HepG2 (cell line): ENCODE measurements around the gene TAF1B. TPM values are rescaled to one million over a fixed set of nuclear protein-coding genes. Genes with fewer than 3 reads are reported as not detected.

Experiments
- ARHGAP35 ChIP-seq: sonication (generic); formaldehyde crosslinking; IDR thresholded peaks from 2 replicates; pipeline ENCODE4 v1.9.0; 2022; ENCODE audit warnings: mild to moderate bottlenecking, inconsistent platforms, moderate library complexity, missing genetic modification reagents, borderline replicate concordance
- BORCS8-MEF2B ChIP-seq: sonication (generic); formaldehyde crosslinking; IDR thresholded peaks from 2 replicates; pipeline ENCODE4 v1.8.0; 2022; ENCODE audit warnings: mild to moderate bottlenecking, missing genetic modification reagents
- CEBPB ChIP-seq: IDR thresholded peaks from 2 replicates; pipeline ENCODE4 v1.6.1; 2011; ENCODE audit warnings: low read depth, low read length, improper control_type of control experiment, borderline replicate concordance
- KLF12 ChIP-seq: sonication (generic); formaldehyde crosslinking; IDR thresholded peaks from 2 replicates; pipeline ENCODE4 v1.4.0; 2020; ENCODE audit warnings: missing genetic modification reagents, borderline replicate concordance
- KMT2A ChIP-seq: sonication (generic); formaldehyde crosslinking; IDR thresholded peaks from 2 replicates; pipeline ENCODE4 v1.4.0; 2020; ENCODE audit warnings: missing genetic modification reagents
- PLRG1 ChIP-seq: fragments of 450-650 bp; conservative IDR thresholded peaks from 2 replicates; pipeline ENCODE4 v1.6.1; 2016
- POGK ChIP-seq: sonication (generic); formaldehyde crosslinking; conservative IDR thresholded peaks from 2 replicates; pipeline ENCODE4 v1.8.0; 2022; ENCODE audit warnings: mild to moderate bottlenecking, moderate library complexity, missing genetic modification reagents
- SYNCRIP ChIP-seq: fragments of 200-400 bp; formaldehyde crosslinking; IDR thresholded peaks from 2 replicates; pipeline ENCODE4 v1.6.1; 2018; ENCODE audit warnings: mild to moderate bottlenecking, low read depth, low read length; ENCODE audit not compliant: insufficient read depth
- TOE1 ChIP-seq: sonication (generic); formaldehyde crosslinking; IDR thresholded peaks from 2 replicates; pipeline ENCODE4 v1.4.0; 2020; ENCODE audit warnings: mild to moderate bottlenecking, missing genetic modification reagents
- ZFP1 ChIP-seq: IDR thresholded peaks from 2 replicates; pipeline ENCODE4 v1.6.1; 2016
- ZNF619 ChIP-seq: sonication (generic); formaldehyde crosslinking; IDR thresholded peaks from 2 replicates; pipeline ENCODE4 v1.4.0; 2020; ENCODE audit warnings: mild to moderate bottlenecking, missing genetic modification reagents
- ZNF737 ChIP-seq: sonication (generic); formaldehyde crosslinking; IDR thresholded peaks from 2 replicates; pipeline ENCODE4 v1.5.0; 2020; ENCODE audit warnings: missing genetic modification reagents, mild to moderate bottlenecking, borderline replicate concordance
- polyA plus RNA-seq, 8 experiments: library from polyadenylated mRNA; depleted of rRNA in 3 of 8; stranded (reverse) in 7 of 8; unstranded in 1 of 8; fragments of >200 nt; fragmentation: Illumina TruSeq in 4 of 8; extraction: Trizol in 4 of 8; gene quantifications; 2 replicates each; pipeline versions ENCODE4 v1.2.1 to v1.2.3, GENCODE V29; 2011 to 2016; ENCODE audit warnings: low read depth in 4 of 8, missing spikeins in 1 of 8, mixed read lengths in 1 of 8; ENCODE audit not compliant: insufficient read depth in 1 of 8
- total RNA-seq, 5 experiments: library from RNA; depleted of rRNA; stranded (reverse); fragments of >200 nt; fragmentation: Illumina TruSeq; extraction: Trizol; gene quantifications; 2 replicates each; pipeline ENCODE4 v1.2.3, GENCODE V29; 2016; ENCODE audit warnings: low read depth in 1 of 5
- TF ChIP-seq, protein P1 (sequence below), 2 experiments: sonication (generic) in 1 of 2; formaldehyde crosslinking in 1 of 2; IDR thresholded peaks; 2 replicates each; pipeline versions ENCODE4 v1.6.1 to v1.9.0; 2014 to 2022; ENCODE audit warnings: antibody characterized with exemption in 1 of 2, borderline replicate concordance in 1 of 2, inconsistent platforms in 1 of 2, low read depth in 1 of 2, missing genetic modification reagents in 1 of 2
- TF ChIP-seq, protein P2 (sequence below): sonication (generic); formaldehyde crosslinking; IDR thresholded peaks from 2 replicates; pipeline ENCODE4 v1.5.1; 2020; ENCODE audit warnings: mild to moderate bottlenecking, missing genetic modification reagents, moderate library complexity
- TF ChIP-seq, protein P3 (sequence below): sonication (generic); formaldehyde crosslinking; IDR thresholded peaks from 2 replicates; pipeline ENCODE4 v1.8.1; 2022; ENCODE audit warnings: mild to moderate bottlenecking, missing genetic modification reagents

Gene TAF1B
- total and polyA plus RNA-seq, 2 of the 13 experiments (the other 11 are each of a cell fraction or from before 2014, with no cell fraction given): 13.3 to 27.7 TPM

DNA sequence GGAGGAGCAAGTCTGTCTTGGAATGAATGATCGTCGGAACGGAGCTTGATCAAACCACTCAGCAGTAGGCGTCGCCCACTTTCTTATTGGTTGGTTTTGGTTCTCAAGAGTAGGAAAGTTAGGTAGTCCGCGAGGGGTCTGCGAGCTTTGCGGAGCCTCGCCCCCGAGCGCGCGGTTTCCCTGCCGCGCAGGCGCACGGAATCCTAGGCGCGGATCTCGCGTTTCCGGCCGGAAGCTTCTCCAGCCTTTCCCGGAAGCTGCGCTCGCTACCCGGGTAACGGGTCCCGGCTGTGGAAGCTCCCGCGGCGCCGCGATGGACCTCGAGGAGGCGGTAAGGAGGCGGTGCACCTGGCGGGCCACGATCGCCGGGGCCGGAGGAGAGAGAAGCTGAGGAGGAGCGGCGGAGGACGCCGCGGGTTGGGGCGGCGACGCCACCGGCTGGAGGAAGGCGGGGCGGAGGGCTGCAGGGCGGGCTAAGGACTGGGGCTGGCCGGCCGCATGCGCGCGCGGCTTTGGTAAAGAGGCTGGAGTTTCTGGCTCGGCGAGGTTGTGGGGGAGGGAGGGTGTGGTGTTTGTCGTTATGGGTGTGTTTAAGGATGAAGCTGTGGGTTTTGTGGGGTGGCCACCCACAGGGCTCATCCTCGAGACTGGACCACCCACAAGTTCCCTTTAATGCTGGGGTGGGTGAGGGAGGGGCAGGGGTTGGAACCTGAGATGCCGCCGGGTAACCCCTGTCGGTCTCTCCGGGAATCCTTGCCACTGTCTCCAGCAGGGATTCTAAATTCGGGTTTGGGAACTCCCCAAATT, at the start of gene TAF1B (continued):
- TF ChIP-seq POGK (CRISPR knock-in tag) (peak; percentile 95), SYNCRIP (no peak), KMT2A (CRISPR knock-in tag) (peak; percentile 80; the same call in 1 of the 2 replicates), ZFP1 (CRISPR knock-in tag) (peak; percentile 33; the same call in 1 of the 2 replicates), ARHGAP35 (CRISPR knock-in tag) (peak; percentile 80), PLRG1 (no peak), ZNF619 (peak; percentile 79; the same call in 1 of the 2 replicates), KLF12 (CRISPR knock-in tag) (peak; percentile 86; the same call in 1 of the 2 replicates), TOE1 (CRISPR knock-in tag) (peak; percentile 92), CEBPB (no peak), ZNF737 (no peak), BORCS8-MEF2B (CRISPR knock-in tag) (peak; percentile 74)
- TF ChIP-seq, protein P1, sequence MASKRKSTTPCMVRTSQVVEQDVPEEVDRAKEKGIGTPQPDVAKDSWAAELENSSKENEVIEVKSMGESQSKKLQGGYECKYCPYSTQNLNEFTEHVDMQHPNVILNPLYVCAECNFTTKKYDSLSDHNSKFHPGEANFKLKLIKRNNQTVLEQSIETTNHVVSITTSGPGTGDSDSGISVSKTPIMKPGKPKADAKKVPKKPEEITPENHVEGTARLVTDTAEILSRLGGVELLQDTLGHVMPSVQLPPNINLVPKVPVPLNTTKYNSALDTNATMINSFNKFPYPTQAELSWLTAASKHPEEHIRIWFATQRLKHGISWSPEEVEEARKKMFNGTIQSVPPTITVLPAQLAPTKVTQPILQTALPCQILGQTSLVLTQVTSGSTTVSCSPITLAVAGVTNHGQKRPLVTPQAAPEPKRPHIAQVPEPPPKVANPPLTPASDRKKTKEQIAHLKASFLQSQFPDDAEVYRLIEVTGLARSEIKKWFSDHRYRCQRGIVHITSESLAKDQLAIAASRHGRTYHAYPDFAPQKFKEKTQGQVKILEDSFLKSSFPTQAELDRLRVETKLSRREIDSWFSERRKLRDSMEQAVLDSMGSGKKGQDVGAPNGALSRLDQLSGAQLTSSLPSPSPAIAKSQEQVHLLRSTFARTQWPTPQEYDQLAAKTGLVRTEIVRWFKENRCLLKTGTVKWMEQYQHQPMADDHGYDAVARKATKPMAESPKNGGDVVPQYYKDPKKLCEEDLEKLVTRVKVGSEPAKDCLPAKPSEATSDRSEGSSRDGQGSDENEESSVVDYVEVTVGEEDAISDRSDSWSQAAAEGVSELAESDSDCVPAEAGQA (IDR thresholded peaks at IDR 0.05; ENCODE audit: low read depth): no peak
- TF ChIP-seq, protein P1 (CRISPR knock-in tag; IDR thresholded peaks at IDR 0.05; ENCODE audit: borderline replicate concordance): 0 out of 2 replicates have a peak, but pooled peaks have one; percentile 1
- TF ChIP-seq, protein P2, sequence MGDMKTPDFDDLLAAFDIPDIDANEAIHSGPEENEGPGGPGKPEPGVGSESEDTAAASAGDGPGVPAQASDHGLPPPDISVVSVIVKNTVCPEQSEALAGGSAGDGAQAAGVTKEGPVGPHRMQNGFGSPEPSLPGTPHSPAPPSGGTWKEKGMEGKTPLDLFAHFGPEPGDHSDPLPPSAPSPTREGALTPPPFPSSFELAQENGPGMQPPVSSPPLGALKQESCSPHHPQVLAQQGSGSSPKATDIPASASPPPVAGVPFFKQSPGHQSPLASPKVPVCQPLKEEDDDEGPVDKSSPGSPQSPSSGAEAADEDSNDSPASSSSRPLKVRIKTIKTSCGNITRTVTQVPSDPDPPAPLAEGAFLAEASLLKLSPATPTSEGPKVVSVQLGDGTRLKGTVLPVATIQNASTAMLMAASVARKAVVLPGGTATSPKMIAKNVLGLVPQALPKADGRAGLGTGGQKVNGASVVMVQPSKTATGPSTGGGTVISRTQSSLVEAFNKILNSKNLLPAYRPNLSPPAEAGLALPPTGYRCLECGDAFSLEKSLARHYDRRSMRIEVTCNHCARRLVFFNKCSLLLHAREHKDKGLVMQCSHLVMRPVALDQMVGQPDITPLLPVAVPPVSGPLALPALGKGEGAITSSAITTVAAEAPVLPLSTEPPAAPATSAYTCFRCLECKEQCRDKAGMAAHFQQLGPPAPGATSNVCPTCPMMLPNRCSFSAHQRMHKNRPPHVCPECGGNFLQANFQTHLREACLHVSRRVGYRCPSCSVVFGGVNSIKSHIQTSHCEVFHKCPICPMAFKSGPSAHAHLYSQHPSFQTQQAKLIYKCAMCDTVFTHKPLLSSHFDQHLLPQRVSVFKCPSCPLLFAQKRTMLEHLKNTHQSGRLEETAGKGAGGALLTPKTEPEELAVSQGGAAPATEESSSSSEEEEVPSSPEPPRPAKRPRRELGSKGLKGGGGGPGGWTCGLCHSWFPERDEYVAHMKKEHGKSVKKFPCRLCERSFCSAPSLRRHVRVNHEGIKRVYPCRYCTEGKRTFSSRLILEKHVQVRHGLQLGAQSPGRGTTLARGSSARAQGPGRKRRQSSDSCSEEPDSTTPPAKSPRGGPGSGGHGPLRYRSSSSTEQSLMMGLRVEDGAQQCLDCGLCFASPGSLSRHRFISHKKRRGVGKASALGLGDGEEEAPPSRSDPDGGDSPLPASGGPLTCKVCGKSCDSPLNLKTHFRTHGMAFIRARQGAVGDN (CRISPR knock-in tag): peak; percentile 99
- TF ChIP-seq, protein P3, sequence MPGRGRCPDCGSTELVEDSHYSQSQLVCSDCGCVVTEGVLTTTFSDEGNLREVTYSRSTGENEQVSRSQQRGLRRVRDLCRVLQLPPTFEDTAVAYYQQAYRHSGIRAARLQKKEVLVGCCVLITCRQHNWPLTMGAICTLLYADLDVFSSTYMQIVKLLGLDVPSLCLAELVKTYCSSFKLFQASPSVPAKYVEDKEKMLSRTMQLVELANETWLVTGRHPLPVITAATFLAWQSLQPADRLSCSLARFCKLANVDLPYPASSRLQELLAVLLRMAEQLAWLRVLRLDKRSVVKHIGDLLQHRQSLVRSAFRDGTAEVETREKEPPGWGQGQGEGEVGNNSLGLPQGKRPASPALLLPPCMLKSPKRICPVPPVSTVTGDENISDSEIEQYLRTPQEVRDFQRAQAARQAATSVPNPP (CRISPR knock-in tag): peak; percentile 95
